GM23248 (cell line): ENCODE data around the gene METTL5.

Experiments
- EZH2 ChIP-seq: fragments of 200-600 bp; sonication (generic); IDR thresholded peaks from 2 replicates; pipeline ENCODE4 v1.6.1; 2018; ENCODE audit warnings: antibody characterized with exemption, mild to moderate bottlenecking; ENCODE audit not compliant: insufficient read depth, poor library complexity, severe bottlenecking
- EZH2phosphoT487 ChIP-seq: fragments of 200-600 bp; sonication (generic); IDR thresholded peaks from 2 replicates; pipeline ENCODE4 v1.6.1; 2018; ENCODE audit warnings: antibody characterized with exemption, moderate library complexity, mild to moderate bottlenecking, low read depth; ENCODE audit not compliant: insufficient read depth

GRCh38 chr2:169775354-169775753, 49.4 kb downstream of the METTL5 start:
- TF ChIP-seq EZH2 (no peak), EZH2phosphoT487 (no peak)
